T-cell (primary cell): ENCODE measurements around the gene CCDC137. TPM values are rescaled to one million over a fixed set of nuclear protein-coding genes. Genes with fewer than 3 reads are reported as not detected.

Experiments used
- ATAC-seq, 4 experiments: fragments of 200-7000 bp in 3 of 4; fragments of 150-1000 bp in 1 of 4; cut with Tn5 transposase; replicated peaks in 1 of 4; 1 replicate in 3 of 4; 2 replicates in 1 of 4; pipeline ENCODE4 v1.10.0; 2021; ENCODE audit warnings: moderate library complexity in 3 of 4, mild to moderate bottlenecking in 2 of 4, moderate number of reproducible peaks in 1 of 4
- CTCF ChIA-PET, 2 donors: fragments of 300-600 bp; sonication (Branson Sonifier 250); formaldehyde crosslinking; loops; one replicate each; lab custom pipeline; 2022; ENCODE audit warnings: antibody characterized with exemption in 2 of 2; lab: Charles Lee
- POLR2A ChIA-PET, 2 donors: fragments of 300-600 bp; sonication (Branson Sonifier 250); formaldehyde crosslinking; loops; one replicate each; lab custom pipeline; 2022; ENCODE audit warnings: antibody characterized with exemption in 2 of 2; lab: Charles Lee
- DNase-seq, 35 experiments: peaks; one replicate each; pipeline versions ENCODE4 v3.0.0 to v3.0.0-alpha.2; 2013 to 2023
- H3K27ac ChIP-seq: one replicate; pipeline ENCODE4 v1.5.1; 2013; ENCODE audit warnings: low read length
- H3K27me3 ChIP-seq, 2 experiments: replicated peaks in 1 of 2; 1 replicate in 1 of 2; 2 replicates in 1 of 2; pipeline versions ENCODE4 v1.6.1 to v1.7.0; 2013; ENCODE audit warnings: low read length in 1 of 2, mixed read lengths in 1 of 2; ENCODE audit not compliant: control insufficient read depth in 2 of 2, insufficient read depth in 2 of 2; ENCODE audit errors: extremely low read depth in 1 of 2
- H3K36me3 ChIP-seq, 2 donors: 1 replicate in 1 of 2; 2 replicates in 1 of 2; pipeline versions ENCODE4 v1.6.1 to v1.7.0; 2013; ENCODE audit warnings: low read length in 1 of 2; ENCODE audit not compliant: control insufficient read depth in 2 of 2, insufficient read depth in 1 of 2; ENCODE audit errors: extremely low read depth in 1 of 2
- H3K4me1 ChIP-seq, 2 experiments: 1 replicate in 1 of 2; 2 replicates in 1 of 2; pipeline versions ENCODE4 v1.6.1 to v1.7.0; 2013; ENCODE audit warnings: low read length in 2 of 2, mixed read lengths in 1 of 2; ENCODE audit not compliant: insufficient read depth in 2 of 2, control insufficient read depth in 1 of 2; ENCODE audit errors: extremely low read depth in 1 of 2
- H3K4me3 ChIP-seq, 2 donors: 1 replicate in 1 of 2; 2 replicates in 1 of 2; pipeline versions ENCODE4 v1.5.1 to v1.7.0; 2013; ENCODE audit warnings: mild to moderate bottlenecking in 2 of 2, low read length in 1 of 2, moderate library complexity in 1 of 2; ENCODE audit not compliant: control insufficient read depth in 1 of 2; ENCODE audit errors: extremely low read depth in 1 of 2
- H3K9me3 ChIP-seq: 2 replicates; pipeline ENCODE4 v1.7.0; 2013
- H3K27ac Mint-ChIP-seq, 2 donors: one replicate each; pipeline ENCODE4 v1.8.0; 2020 to 2021; ENCODE audit warnings: mild to moderate bottlenecking in 2 of 2, mixed read lengths in 2 of 2
- H3K27me3 Mint-ChIP-seq, 2 donors: one replicate each; pipeline ENCODE4 v1.8.0; 2021 to 2022; ENCODE audit warnings: mixed read lengths in 2 of 2
- H3K36me3 Mint-ChIP-seq: one replicate; pipeline ENCODE4 v1.8.0; 2021; ENCODE audit warnings: mixed read lengths
- H3K4me1 Mint-ChIP-seq, 3 donors: one replicate each; pipeline ENCODE4 v1.8.0; 2020 to 2022; ENCODE audit warnings: mixed read lengths in 3 of 3, mild to moderate bottlenecking in 1 of 3
- H3K4me3 Mint-ChIP-seq, 3 donors: one replicate each; pipeline ENCODE4 v1.8.0; 2020 to 2022; ENCODE audit warnings: mild to moderate bottlenecking in 3 of 3, mixed read lengths in 3 of 3, moderate library complexity in 3 of 3
- H3K9me3 Mint-ChIP-seq, 3 donors: one replicate each; pipeline ENCODE4 v1.8.0; 2020 to 2022; ENCODE audit warnings: mixed read lengths in 3 of 3
- WGBS: methylation state at CpG from one replicate; pipeline ENCODE4 v1.1.5; 2013; ENCODE audit warnings: missing lambda C conversion rate; ENCODE audit not compliant: insufficient coverage; 5-methylcytosine and 5-hydroxymethylcytosine counted together
- total RNA-seq, 35 experiments: library from RNA in 6 of 35; stranded (reverse) in 6 of 35; fragments of 120-200 nt in 1 of 35; gene quantifications; one replicate each; pipeline versions ENCODE4 v1.2.1 to v1.2.4 and lab custom pipeline; 2013 to 2026

The CCDC137 gene
- total RNA-seq, 5 donors from 2014 or later (not counting 1 experiment from before 2014, with no cell fraction given): 15.9 to 33.9 (median 30.0) TPM

DNA sequence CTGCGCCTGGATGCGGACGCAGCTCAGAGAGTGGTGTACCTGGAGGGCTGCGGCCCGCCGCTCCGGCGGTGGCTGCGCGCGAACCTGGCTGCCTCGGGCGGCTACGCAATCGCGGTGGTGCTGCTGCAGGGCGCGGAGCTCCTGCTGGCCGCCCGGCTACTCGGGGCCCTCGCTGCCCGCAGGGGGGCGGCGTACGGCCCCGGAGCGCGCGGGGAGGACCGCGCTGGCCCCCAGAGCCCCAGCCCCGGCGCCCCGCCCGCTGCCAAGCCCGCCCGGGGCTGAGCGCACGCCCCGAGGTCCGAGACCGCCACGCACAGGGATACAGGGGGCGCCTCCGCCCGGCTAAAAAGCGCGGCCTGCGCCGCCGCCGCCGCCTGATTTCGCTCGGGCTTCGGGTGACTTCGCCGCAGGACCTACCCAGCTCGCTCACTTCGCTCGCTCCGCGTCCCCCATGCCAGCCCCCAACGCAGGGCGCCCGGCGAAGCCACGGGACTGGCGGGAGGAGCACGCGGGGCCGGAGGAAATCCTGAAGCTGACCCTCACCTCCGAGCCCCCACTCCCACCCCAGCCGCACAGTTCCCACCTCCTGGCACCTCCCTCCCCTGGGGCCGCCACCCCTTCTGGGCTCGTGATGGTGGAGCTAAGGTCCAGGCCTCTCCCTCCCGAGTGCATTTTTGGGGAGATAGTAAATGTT lies 18.4 kb upstream of the CCDC137 start:
- H3K36me3 Mint-ChIP-seq: no peaks in the 10 kb centered on the region
- DNase-seq: no peak
- no peak for ATAC-seq
- peaks cover 2 to 62% of the 10 kb centered on the region in 2 experiments for H3K27me3 ChIP-seq
- no peaks in the 10 kb centered on the region for H3K36me3 ChIP-seq
- no peaks in the 10 kb centered on the region for H3K9me3 ChIP-seq
- H3K4me3 Mint-ChIP-seq: no peak overlapping the region
- H3K27ac Mint-ChIP-seq: no peak overlapping the region
- peaks cover 5 to 35% of the 10 kb centered on the region in 2 donors for H3K27me3 Mint-ChIP-seq
- POLR2A ChIA-PET: no interaction called here
- CTCF ChIA-PET: no interaction called here
- H3K4me1 ChIP-seq: peaks cover under 1 to 6% of the 10 kb centered on the region in 2 experiments
- H3K4me3 ChIP-seq: peak overlapping the region in 1 of 2 donors; percentile 38
- WGBS: 22% methylated on average over 69 of the region's 78 CpGs
- no peaks in the 10 kb centered on the region for H3K9me3 Mint-ChIP-seq
- no peak overlapping the region for H3K27ac ChIP-seq
- H3K4me1 Mint-ChIP-seq: peaks cover 2 to 7% (median 5%) of the 10 kb centered on the region in 3 donors

DNA sequence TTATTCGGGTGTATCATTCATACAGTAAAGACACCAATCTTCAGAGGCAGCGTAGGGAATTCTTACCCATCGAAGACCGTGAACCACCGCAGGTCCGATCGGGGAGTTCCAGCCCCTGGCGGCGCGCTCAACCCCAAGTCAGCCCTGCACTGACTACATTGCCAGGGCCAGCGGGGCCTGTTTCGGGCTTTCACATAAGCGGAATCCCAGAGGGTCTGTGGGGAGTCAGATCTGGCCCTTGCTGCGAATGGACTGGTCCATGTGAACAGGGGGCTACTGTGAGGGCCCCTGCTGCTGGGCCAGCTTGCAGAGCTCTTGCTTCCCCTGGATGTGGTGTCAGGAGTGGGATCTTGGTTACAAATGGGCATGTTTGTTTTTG lies 17.8 kb upstream of the CCDC137 start:
- DNase-seq: no peak
- ATAC-seq: no peak
- Histone ChIP-seq H3K9me3 (no peaks in the 10 kb centered on the region), H3K4me1 (peaks cover 3 to 11% of the 10 kb centered on the region in 2 experiments), H3K4me3 (peak overlapping the region in 1 of 2 donors; percentile 38), H3K27ac (no peak overlapping the region), H3K36me3 (no peaks in the 10 kb centered on the region), H3K27me3 (peaks cover 2 to 68% of the 10 kb centered on the region in 2 experiments)
- ChIA-PET POLR2A (no interaction called here), CTCF (no interaction called here)
- H3K9me3 Mint-ChIP-seq: no peaks in the 10 kb centered on the region
- H3K27me3 Mint-ChIP-seq: peaks cover 5 to 39% of the 10 kb centered on the region in 2 donors
- 75% methylated on average over 10 of the region's 14 CpGs for WGBS
- no peaks in the 10 kb centered on the region for H3K36me3 Mint-ChIP-seq
- H3K4me1 Mint-ChIP-seq: peaks cover 7 to 13% (median 10%) of the 10 kb centered on the region in 3 donors
- H3K27ac Mint-ChIP-seq: no peak overlapping the region
- no peak overlapping the region for H3K4me3 Mint-ChIP-seq

DNA sequence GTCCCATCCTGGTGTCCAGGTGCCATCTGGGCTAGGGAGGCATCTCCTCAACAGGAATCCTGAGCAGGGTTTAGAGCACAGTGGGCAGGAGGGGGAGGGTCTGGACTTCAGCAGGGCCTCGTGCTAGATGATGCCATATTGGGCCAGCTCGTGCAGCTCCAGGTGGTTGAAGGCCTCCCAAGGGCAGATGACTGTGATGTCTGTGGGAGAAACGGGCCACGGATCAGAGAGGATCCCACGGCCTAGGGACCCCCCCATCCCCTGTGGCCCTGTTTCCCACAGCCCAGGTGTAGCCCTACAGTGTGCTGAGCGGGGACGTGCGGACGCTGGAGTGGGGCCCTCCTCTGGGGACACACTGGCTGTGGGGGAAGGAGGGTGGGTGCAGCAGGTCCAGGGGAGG lies 15.6 kb upstream of the CCDC137 start:
- ATAC-seq (no peak), DNase-seq (no peak)
- Histone ChIP-seq H3K4me1 (peaks cover 8 to 16% of the 10 kb centered on the region in 2 experiments), H3K36me3 (no peaks in the 10 kb centered on the region), H3K27ac (no peak overlapping the region), H3K9me3 (no peaks in the 10 kb centered on the region), H3K4me3 (no peak overlapping the region), H3K27me3 (peaks cover 2 to 84% of the 10 kb centered on the region in 2 experiments)
- no peaks in the 10 kb centered on the region for H3K36me3 Mint-ChIP-seq
- no CpG with 5 or more reads among the region's 9 CpGs for WGBS
- no peak overlapping the region for H3K4me3 Mint-ChIP-seq
- H3K4me1 Mint-ChIP-seq: peaks cover 10 to 17% (median 15%) of the 10 kb centered on the region in 3 donors
- CTCF ChIA-PET: no interaction called here
- no peaks in the 10 kb centered on the region for H3K9me3 Mint-ChIP-seq
- H3K27me3 Mint-ChIP-seq: peaks cover 5 to 43% of the 10 kb centered on the region in 2 donors
- POLR2A ChIA-PET: interaction anchor here in 1 of 2 donors (0.5 kb wide), 1 partner anchor 1057 kb away, joined by 3 read pairs; no protein-coding TSS in a partner anchor
- no peak overlapping the region for H3K27ac Mint-ChIP-seq

DNA sequence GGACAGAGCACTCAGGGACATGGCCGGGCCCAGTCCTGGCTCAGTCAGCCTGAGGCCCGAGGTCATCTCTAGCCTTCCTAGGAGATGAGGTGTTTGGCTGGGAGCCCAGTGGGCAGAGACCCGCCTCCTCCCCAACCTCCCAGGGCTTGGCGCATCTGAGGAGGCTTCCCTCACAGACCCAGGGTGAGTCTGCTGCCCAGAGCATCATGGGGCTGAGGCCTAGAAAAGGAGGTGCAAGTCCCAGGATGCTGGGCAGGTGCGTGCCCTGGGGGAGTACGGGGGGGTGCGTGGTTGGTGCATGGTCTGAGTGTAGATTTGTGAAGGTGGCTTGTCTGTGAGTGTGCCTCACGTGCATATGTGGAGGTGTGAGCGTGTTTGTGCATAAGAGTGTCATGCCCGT lies 14.8 kb upstream of the CCDC137 start:
- Histone ChIP-seq H3K27me3 (peaks cover 2 to 87% of the 10 kb centered on the region in 2 experiments), H3K4me1 (peaks cover 8 to 23% of the 10 kb centered on the region in 2 experiments), H3K27ac (no peak overlapping the region), H3K4me3 (no peak overlapping the region), H3K9me3 (no peaks in the 10 kb centered on the region), H3K36me3 (no peaks in the 10 kb centered on the region)
- DNase-seq (no peak), ATAC-seq (no peak)
- H3K27ac Mint-ChIP-seq: peak overlapping the region in 1 of 2 donors; percentile 5
- H3K9me3 Mint-ChIP-seq: no peaks in the 10 kb centered on the region
- WGBS: 96% methylated on average over 9 of the region's 10 CpGs
- H3K4me1 Mint-ChIP-seq: peaks cover 10 to 17% (median 15%) of the 10 kb centered on the region in 3 donors
- peaks cover 5 to 43% of the 10 kb centered on the region in 2 donors for H3K27me3 Mint-ChIP-seq
- CTCF ChIA-PET: no interaction called here
- POLR2A ChIA-PET: no interaction called here
- no peaks in the 10 kb centered on the region for H3K36me3 Mint-ChIP-seq
- H3K4me3 Mint-ChIP-seq: peak overlapping the region in 1 of 3 donors; percentile 68

DNA sequence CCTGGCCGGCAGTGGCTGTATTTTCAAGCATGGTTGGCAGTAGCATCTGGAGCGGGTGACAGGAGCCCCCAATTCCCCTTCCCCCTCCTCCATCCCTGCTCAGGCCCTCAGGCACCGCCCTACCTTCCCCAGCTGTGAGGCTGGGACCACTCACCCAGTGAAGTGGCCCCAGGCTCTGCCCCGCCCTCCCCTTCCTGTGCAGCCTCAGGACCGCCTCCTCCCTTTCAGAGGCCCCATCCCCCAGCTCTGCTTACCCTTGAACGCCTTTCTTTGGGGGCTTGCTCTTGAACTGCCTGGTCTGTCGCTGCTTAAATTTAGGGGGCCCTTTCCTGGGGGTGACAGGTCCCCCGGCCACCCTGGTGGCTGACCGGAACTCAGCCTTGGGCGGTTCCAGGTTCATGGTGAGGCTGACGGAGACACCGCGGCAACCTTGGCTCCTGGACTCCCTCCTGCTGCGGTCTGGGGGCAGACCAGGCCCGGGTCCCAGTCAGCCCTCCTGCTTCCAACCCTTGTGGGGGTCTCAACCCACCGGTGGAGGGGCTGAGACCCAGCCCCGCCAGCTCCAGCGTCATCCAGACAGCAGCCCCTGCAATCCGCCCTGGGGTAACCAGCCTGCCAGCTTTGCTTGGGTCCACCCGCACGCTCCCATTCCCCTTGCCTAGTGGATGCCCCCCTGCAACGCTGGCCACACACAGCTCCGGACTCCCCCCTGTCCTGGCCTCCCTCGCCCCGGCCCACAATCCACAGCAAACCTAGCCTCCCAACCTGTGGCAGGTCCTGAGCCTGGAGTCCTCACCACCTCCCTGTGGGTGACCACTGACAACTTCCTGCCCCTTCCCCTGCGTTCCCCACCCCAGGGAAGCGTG lies 13.4 kb upstream of the CCDC137 start:
- no peaks in the 10 kb centered on the region for H3K36me3 Mint-ChIP-seq
- POLR2A ChIA-PET: no interaction called here
- peak overlapping the region; percentile 34 to 62 for H3K4me3 ChIP-seq
- H3K9me3 Mint-ChIP-seq: no peaks in the 10 kb centered on the region
- H3K27ac Mint-ChIP-seq: peak overlapping the region in 1 of 2 donors; percentile 28
- CTCF ChIA-PET: no interaction called here
- peak; percentile 64 to 77 (median 68) for ATAC-seq
- DNase-seq: peak in 6 of 35 experiments; percentile 7 to 33 (median 18)
- H3K27ac ChIP-seq: no peak overlapping the region
- H3K9me3 ChIP-seq: no peaks in the 10 kb centered on the region
- 25% methylated on average over 23 of the region's 27 CpGs for WGBS
- peaks cover 0 to 77% of the 10 kb centered on the region in 2 experiments for H3K27me3 ChIP-seq
- peaks cover 5 to 38% of the 10 kb centered on the region in 2 donors for H3K27me3 Mint-ChIP-seq
- H3K36me3 ChIP-seq: no peaks in the 10 kb centered on the region
- H3K4me1 Mint-ChIP-seq: peaks cover 16 to 23% (median 17%) of the 10 kb centered on the region in 3 donors
- peaks cover 8 to 28% of the 10 kb centered on the region in 2 experiments for H3K4me1 ChIP-seq
- H3K4me3 Mint-ChIP-seq: peak overlapping the region; percentile 51 to 82 (median 59)

DNA sequence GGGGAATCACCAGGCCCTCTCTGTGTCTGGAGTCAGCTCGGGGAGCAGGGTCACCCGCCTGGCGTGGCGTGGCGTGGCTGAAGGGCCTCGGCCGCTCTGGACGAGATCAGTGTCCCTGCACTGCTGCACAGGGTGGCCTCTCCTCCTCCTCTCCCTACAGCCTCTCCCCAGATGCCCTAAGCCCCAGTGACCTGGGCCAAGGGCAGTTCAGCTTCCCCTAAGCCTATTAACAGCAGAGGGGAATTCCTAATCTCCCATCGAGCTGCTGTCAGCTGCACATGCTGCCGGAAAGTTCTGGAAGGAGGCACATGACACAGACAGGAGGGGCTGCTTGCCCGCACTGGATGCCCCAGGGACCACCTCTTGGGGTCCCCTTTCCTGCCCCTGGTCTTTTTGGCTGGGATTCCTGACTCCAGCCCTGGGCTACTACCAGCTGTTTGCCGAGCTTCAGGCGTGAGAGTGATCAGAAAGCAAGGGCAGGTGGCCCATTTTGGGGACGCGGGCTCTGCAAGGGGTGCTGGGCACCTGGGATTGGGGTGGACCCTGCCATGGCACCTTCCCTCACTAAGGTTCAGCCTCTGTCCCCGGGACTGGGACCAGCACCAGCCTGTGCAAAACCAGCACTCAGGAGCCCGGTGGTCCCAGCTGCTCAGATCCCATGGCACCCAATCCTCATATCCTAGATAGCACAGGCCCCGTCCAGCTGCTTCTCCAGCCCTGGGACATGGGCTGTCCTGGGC lies 11.0 kb upstream of the CCDC137 start:
- ChIA-PET POLR2A (no interaction called here), CTCF (no interaction called here)
- ATAC-seq (no peak), DNase-seq (no peak)
- H3K27me3 Mint-ChIP-seq: peaks cover 5 to 20% of the 10 kb centered on the region in 2 donors
- H3K4me1 Mint-ChIP-seq: peaks cover 16 to 23% (median 17%) of the 10 kb centered on the region in 3 donors
- WGBS: 83% methylated on average over 18 of the region's 18 CpGs
- Histone ChIP-seq H3K4me1 (peaks cover 8 to 28% of the 10 kb centered on the region in 2 experiments), H3K36me3 (no peaks in the 10 kb centered on the region), H3K9me3 (no peaks in the 10 kb centered on the region), H3K27me3 (peaks cover 0 to 55% of the 10 kb centered on the region in 2 experiments), H3K4me3 (no peak overlapping the region), H3K27ac (no peak overlapping the region)
- H3K36me3 Mint-ChIP-seq: no peaks in the 10 kb centered on the region
- H3K27ac Mint-ChIP-seq: no peak overlapping the region
- no peak overlapping the region for H3K4me3 Mint-ChIP-seq
- no peaks in the 10 kb centered on the region for H3K9me3 Mint-ChIP-seq
